Activated naive CD8-positive, alpha-beta T cell treated with anti-CD3 and anti-CD28 coated beads for 36 hours (primary cell): ENCODE measurements around the gene UNC5A. TPM values are rescaled to one million over a fixed set of nuclear protein-coding genes. Genes with fewer than 3 reads are reported as not detected.
A peak's percentile ranks its signal among the peaks of the same experiment; 100 is the strongest.

Experiments
- DNase-seq: peaks from one replicate; pipeline ENCODE4 v3.0.0; 2021
- H3K27ac Mint-ChIP-seq: one replicate; pipeline ENCODE4 v1.8.0; 2022; ENCODE audit warnings: mild to moderate bottlenecking, moderate library complexity, mixed read lengths
- H3K27me3 Mint-ChIP-seq: one replicate; pipeline ENCODE4 v1.8.0; 2022; ENCODE audit warnings: mild to moderate bottlenecking, mixed read lengths
- H3K36me3 Mint-ChIP-seq: one replicate; pipeline ENCODE4 v1.8.0; 2021; ENCODE audit warnings: mild to moderate bottlenecking, mixed read lengths
- H3K4me1 Mint-ChIP-seq: one replicate; pipeline ENCODE4 v1.8.0; 2021; ENCODE audit warnings: mixed read lengths
- H3K4me3 Mint-ChIP-seq: one replicate; pipeline ENCODE4 v1.8.0; 2022; ENCODE audit warnings: mild to moderate bottlenecking, moderate library complexity, mixed read lengths
- H3K9me3 Mint-ChIP-seq: one replicate; pipeline ENCODE4 v1.8.0; 2022; ENCODE audit warnings: mixed read lengths
- total RNA-seq, 2 experiments: library from RNA; stranded (reverse); gene quantifications; one replicate each; pipeline ENCODE4 v1.2.3, GENCODE V29; 2021

Gene UNC5A
- total RNA-seq, 2 experiments from 2014 or later: not detected

DNA sequence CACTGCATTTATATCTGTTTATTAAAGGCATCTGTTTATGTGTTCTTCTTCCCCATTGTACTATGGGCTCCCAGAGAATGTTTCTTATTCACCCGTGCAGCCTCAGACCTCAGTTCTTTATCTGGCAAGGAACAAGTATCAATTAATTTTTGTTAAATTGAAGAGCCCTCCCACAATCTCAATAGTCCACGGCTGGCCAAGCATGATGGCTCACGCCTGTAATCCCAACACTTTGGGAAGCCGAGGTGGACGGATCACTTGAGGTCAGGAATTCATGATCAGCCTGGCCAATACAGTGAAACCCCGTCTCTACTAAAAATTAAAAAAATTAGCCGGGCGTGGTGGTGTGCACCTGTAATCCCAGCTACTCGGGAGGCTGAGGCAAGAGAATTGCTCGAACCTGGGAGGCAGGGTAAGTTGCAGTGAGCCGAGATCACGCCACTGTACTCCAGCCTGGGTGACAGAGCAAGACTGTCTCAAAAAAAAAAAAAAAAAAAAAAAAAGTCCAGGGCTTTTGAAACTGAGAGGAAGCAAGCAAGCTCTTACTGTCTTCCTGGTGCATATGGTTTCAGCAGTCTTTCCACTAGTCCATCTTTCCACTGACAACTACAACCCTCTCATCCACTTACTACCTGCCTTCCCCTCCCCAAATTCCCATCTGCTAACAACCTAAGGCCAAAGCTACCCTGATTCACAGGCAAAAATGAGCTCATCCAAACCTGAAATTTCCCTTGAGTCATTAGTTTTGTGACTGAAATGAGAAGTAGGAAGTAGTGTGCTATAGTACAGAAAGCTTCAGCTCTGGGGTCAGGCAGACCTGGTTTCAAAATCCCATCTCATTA is 91.1 kb downstream of the UNC5A start:
- Mint-ChIP-seq H3K36me3 (peaks cover 29% of the 10 kb centered on the region), H3K9me3 (no peaks in the 10 kb centered on the region), H3K27me3 (no peaks in the 10 kb centered on the region), H3K4me3 (no peak overlapping the region), H3K27ac (peak overlapping the region; percentile 75), H3K4me1 (peaks cover 38% of the 10 kb centered on the region)
- peak; percentile 10 for DNase-seq

DNA sequence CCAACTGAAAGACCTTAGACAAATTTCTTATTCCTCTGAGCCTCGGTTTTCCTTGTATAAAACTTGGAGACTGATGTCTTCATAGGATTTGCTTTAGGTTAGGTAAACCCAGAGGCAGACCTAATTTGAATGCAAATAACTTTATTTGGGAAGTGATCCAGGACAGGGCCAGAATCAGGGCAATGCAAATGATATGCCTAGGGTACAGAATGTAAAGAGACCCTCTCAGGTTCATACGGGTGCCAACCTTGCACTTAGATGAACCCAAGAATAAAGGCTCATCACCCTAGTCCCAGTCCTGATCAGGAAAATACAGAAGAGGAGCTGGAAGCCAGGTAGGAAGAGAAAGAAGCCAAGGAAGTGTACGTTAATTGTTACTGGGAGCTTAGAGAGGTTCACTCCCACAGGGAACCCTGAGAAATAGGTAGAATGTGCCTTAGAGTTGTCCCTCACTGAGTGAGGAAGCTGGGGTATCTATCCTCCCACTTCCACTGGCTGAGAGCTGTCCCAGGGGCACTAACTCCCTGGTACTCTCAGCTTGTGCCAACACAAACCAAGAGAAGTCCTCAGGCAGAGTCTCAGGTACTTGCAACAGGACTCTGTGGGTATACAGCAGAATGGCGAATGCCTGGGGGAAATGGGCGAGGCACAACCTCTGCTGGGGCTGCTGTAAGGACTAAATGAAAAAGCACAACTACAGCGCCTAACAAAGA is 91.9 kb downstream of the UNC5A start:
- H3K27me3 Mint-ChIP-seq: no peaks in the 10 kb centered on the region

GRCh38 chr5:176902911-176903664 is 92.7 kb downstream of the UNC5A start:
- H3K4me1 Mint-ChIP-seq: peaks cover 34% of the 10 kb centered on the region
- H3K27ac Mint-ChIP-seq: peak overlapping the region; percentile 47
- no peak for DNase-seq
- peaks cover 33% of the 10 kb centered on the region for H3K36me3 Mint-ChIP-seq
- no peaks in the 10 kb centered on the region for H3K9me3 Mint-ChIP-seq
- H3K4me3 Mint-ChIP-seq: no peak overlapping the region
- H3K27me3 Mint-ChIP-seq: no peaks in the 10 kb centered on the region

More for the DNA sequence above, 91.9 kb downstream of the UNC5A start:
- Mint-ChIP-seq H3K4me3 (no peak overlapping the region), H3K27ac (peak overlapping the region; percentile 75), H3K36me3 (peaks cover 29% of the 10 kb centered on the region), H3K9me3 (no peaks in the 10 kb centered on the region), H3K4me1 (peaks cover 38% of the 10 kb centered on the region)
- DNase-seq: no peak

- no peak for DNase-seq
- Mint-ChIP-seq H3K4me3 (no peak overlapping the region), H3K27ac (peak overlapping the region; percentile 12), H3K36me3 (peaks cover 39% of the 10 kb centered on the region), H3K4me1 (peaks cover 30% of the 10 kb centered on the region), H3K27me3 (no peaks in the 10 kb centered on the region), H3K9me3 (no peaks in the 10 kb centered on the region)
Observed at GRCh38 chr5:176904276-176904675, 93.9 kb downstream of the UNC5A start.

GRCh38 chr5:176906126-176906525 is 95.8 kb downstream of the UNC5A start:
- Mint-ChIP-seq H3K36me3 (peaks cover 34% of the 10 kb centered on the region), H3K4me1 (peaks cover 32% of the 10 kb centered on the region), H3K9me3 (no peaks in the 10 kb centered on the region), H3K27me3 (no peaks in the 10 kb centered on the region), H3K27ac (no peak overlapping the region), H3K4me3 (no peak overlapping the region)
- no peak for DNase-seq

DNA sequence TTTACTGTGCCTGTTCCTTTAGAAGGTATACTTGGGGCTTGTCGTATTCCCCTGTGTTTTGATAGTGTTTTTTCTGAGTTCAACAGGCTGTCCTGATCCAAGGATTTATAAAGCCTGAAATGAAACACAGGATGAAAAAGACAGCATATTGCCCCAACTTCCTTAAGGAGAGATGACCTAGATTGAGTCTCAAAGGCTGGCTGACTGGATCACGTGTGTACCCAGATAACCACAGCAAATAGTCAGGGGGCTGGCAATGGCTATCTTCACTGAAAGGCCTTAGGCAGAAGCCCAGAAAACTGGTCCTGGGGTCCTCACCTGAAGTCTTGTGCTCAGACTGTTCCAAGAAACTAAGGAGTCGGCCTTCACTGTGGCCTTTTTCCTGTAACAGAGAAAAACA is 96.4 kb downstream of the UNC5A start:
- H3K27me3 Mint-ChIP-seq: no peaks in the 10 kb centered on the region
- no peak overlapping the region for H3K27ac Mint-ChIP-seq
- H3K4me3 Mint-ChIP-seq: no peak overlapping the region
- H3K4me1 Mint-ChIP-seq: peaks cover 33% of the 10 kb centered on the region
- peaks cover 32% of the 10 kb centered on the region for H3K36me3 Mint-ChIP-seq
- H3K9me3 Mint-ChIP-seq: no peaks in the 10 kb centered on the region
- no peak for DNase-seq

GRCh38 chr5:176908675-176909368 is 98.5 kb downstream of the UNC5A start:
- DNase-seq: no peak
- no peak overlapping the region for H3K4me3 Mint-ChIP-seq
- peaks cover 27% of the 10 kb centered on the region for H3K36me3 Mint-ChIP-seq

DNA sequence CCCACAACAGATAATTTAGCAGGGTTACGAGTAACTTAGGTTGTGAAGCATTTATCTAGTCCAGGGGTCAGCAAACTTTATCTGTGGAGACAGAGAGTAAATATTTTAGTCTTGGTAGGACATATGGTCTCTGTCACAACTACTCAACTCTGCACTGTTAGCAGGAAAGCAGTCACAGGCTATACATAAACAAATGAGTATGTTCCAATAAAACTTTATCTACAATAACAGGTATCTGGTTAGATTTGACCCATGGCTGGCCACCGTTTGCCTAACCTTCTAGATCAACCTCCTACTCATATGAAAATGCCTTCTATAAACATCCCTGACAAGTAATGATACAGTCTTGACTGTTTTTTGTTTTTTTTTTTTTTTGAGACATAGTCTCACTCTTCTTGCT is 101.8 kb downstream of the UNC5A start:
- DNase-seq: no peak
- Mint-ChIP-seq H3K4me3 (no peak overlapping the region), H3K36me3 (peaks cover 17% of the 10 kb centered on the region), H3K4me1 (peaks cover 29% of the 10 kb centered on the region), H3K9me3 (no peaks in the 10 kb centered on the region), H3K27me3 (no peaks in the 10 kb centered on the region), H3K27ac (peak overlapping the region; percentile 63)

More at GRCh38 chr5:176908675-176909368, 98.5 kb downstream of the UNC5A start:
- Mint-ChIP-seq H3K27me3 (no peaks in the 10 kb centered on the region), H3K9me3 (no peaks in the 10 kb centered on the region), H3K27ac (no peak overlapping the region), H3K4me1 (peaks cover 25% of the 10 kb centered on the region)

DNA sequence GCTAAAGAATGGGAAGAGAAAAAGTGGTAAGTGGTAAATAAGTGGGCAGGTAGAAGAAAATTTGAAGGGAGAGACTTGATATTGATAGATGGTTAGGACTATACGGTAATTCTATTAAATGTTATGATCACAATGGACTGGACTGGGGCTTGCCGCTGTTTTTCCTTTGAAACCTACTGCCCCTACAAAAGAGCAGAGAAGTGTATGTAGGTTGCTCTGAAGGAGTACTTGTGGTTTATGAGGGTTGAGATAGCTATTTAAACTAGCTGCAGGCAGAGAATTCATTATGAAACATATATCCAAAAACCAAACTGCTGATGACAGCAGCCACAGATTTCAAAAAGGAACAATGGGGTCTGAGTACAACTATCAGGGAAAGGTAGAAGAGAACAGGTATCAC is 105.5 kb downstream of the UNC5A start:
- Mint-ChIP-seq H3K9me3 (no peaks in the 10 kb centered on the region), H3K27me3 (no peaks in the 10 kb centered on the region), H3K27ac (no peak overlapping the region), H3K4me1 (peaks cover 15% of the 10 kb centered on the region), H3K4me3 (no peak overlapping the region), H3K36me3 (peaks cover 16% of the 10 kb centered on the region)
- DNase-seq: no peak

GRCh38 chr5:176916337-176916736 is 106.0 kb downstream of the UNC5A start:
- no peaks in the 10 kb centered on the region for H3K27me3 Mint-ChIP-seq
- no peak overlapping the region for H3K27ac Mint-ChIP-seq

GRCh38 chr5:176918613-176919012 is 108.3 kb downstream of the UNC5A start:
- Mint-ChIP-seq H3K27ac (no peak overlapping the region), H3K27me3 (no peaks in the 10 kb centered on the region), H3K36me3 (peaks cover 15% of the 10 kb centered on the region), H3K4me1 (peaks cover 5% of the 10 kb centered on the region), H3K4me3 (no peak overlapping the region), H3K9me3 (no peaks in the 10 kb centered on the region)
- DNase-seq: no peak

More at GRCh38 chr5:176916337-176916736, 106.0 kb downstream of the UNC5A start:
- H3K4me1 Mint-ChIP-seq: peaks cover 15% of the 10 kb centered on the region
- H3K36me3 Mint-ChIP-seq: peaks cover 18% of the 10 kb centered on the region
- no peaks in the 10 kb centered on the region for H3K9me3 Mint-ChIP-seq
- no peak for DNase-seq
- no peak overlapping the region for H3K4me3 Mint-ChIP-seq

GRCh38 chr5:176921714-176922113 is 111.4 kb downstream of the UNC5A start:
- H3K27ac Mint-ChIP-seq: no peak overlapping the region
- H3K9me3 Mint-ChIP-seq: no peaks in the 10 kb centered on the region
- no peaks in the 10 kb centered on the region for H3K27me3 Mint-ChIP-seq
- H3K4me3 Mint-ChIP-seq: no peak overlapping the region
- H3K36me3 Mint-ChIP-seq: peaks cover 15% of the 10 kb centered on the region
- no peaks in the 10 kb centered on the region for H3K4me1 Mint-ChIP-seq
- DNase-seq: no peak

DNA sequence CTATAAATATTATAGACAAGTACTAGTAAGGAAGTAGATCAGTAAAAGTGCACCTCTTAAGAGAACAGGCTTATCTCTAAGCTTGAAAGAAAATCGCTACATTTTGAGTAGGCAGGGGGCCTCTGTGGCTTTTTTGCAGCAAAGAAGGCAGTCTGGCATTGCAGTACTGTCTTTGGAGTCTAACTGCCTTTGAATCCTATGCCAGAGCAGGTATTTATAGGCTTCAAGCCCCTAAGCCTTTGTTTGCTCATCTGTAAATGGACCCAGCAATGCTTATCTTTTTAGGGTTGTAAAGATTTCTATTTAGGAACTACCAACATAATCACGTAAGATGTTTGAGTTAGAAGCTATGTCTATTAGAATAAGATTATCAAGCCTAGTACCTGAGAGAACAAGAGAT is 112.5 kb downstream of the UNC5A start:
- DNase-seq: no peak
- Mint-ChIP-seq H3K9me3 (no peaks in the 10 kb centered on the region), H3K4me1 (no peaks in the 10 kb centered on the region), H3K36me3 (peaks cover 15% of the 10 kb centered on the region), H3K27ac (no peak overlapping the region), H3K27me3 (no peaks in the 10 kb centered on the region), H3K4me3 (no peak overlapping the region)

DNA sequence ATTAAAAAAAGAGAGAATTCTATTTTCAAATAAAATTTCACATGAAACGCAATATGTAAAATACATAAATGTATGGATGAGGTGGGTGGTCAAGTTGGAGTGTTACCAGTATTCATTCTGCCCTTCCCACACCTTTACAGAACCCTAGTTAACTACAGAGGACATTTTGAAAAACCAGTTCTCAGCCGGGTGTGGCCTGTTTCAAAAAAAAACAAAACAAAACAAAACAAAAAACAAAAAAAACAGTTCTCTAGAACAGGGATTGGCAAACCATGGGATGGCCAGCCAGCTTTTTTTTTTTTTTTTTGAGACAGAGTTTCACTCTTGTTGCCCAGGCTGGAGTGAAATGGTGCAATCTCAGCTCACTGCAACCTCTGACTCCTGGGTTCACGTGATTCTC is 117.2 kb downstream of the UNC5A start:
- peaks cover 7% of the 10 kb centered on the region for H3K4me1 Mint-ChIP-seq
- no peak overlapping the region for H3K4me3 Mint-ChIP-seq
- no peak for DNase-seq
- H3K27ac Mint-ChIP-seq: no peak overlapping the region
- no peaks in the 10 kb centered on the region for H3K27me3 Mint-ChIP-seq
- peaks cover 20% of the 10 kb centered on the region for H3K36me3 Mint-ChIP-seq
- no peaks in the 10 kb centered on the region for H3K9me3 Mint-ChIP-seq
